GM18498 (cell line): Measurements from ENCODE around the gene CCDC17.
"Not testable (repeated sequence)": the region's sequence is repeated elsewhere in the genome, so short reads cannot be mapped to it uniquely, and the experiment has no call there.

Experiments used
- ATAC-seq: cut with Tn5 transposase; IDR thresholded peaks from one replicate; pipeline ENCODE4 v1.9.1; 2021; ENCODE audit warnings: mild to moderate bottlenecking, moderate library complexity; ENCODE audit not compliant: unreplicated experiment

Gene CCDC17

DNA sequence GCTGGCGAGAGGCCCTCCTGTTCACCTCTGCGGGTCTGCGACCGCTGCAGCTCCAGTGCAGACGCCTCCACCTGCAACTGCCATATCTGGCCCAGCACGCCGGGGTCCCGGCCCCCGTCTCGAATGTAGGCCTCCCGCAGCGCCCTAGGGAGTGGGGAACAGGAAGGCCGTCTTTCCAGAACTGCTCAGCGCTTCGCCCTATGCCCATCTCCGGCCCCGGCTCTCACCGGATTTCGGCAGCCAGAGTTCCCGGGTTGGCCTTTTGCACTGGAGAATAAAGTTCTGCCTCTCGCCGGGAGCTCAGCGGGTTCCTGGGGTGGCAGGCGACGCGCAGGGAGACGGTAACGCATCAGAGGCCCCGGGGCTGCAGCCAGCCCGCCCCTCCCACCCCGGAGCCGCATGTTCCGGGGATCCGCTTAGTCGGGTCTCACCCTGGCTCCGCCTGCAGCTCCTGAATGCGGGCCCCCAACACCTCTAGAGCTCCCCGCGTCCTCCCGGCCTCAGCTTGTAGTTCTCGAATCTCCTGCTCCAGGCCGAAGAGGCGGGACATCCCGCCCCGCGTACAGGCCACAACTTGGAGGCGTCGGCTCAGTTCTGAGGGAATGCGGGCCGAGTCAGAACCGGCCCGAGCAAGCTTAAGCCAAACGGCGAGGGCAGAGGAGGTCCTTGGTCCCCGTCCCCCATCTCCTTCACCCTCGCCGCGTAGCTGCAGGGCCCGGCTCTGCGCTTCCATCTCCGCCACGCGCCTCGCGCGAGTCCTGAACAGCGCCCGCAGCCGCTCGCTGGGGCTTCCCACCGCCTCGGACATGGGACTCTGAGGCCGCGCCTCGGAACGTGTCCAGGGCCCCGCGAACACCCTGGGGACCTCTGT is 1.1 kb downstream of the CCDC17 start:
- ATAC-seq, result no peak

DNA sequence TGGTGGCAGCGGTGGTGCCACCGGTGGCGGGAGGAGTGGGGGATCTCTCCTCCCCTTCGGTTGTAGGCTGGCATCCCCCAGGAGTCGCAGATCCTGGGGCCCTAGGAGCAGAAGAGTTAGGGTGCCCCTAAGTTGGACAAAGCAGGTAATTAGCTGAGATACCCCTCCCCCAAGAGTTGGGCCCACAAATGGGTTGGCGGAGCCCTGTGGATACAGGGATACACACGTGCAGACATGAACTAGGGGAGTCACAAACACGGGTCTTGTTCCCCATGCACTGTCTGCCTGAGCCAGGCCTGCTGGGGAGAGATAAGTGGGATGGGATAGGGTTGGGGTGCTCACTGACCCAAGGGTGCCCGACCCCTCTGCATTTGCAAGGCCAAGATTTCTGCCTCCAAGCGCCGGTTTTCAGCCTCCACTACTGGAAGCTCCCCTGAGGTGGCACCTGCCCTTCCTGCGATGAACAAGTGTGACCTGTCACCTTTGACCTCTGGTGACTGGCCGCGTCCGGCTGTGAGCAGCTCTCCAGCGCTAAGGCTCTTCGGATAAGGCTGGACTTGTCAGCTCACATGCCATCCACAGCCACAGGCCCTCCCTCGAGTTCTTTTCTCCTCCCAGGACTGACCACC is 1.8 kb downstream of the CCDC17 start:
- ATAC-seq, result no peak

DNA sequence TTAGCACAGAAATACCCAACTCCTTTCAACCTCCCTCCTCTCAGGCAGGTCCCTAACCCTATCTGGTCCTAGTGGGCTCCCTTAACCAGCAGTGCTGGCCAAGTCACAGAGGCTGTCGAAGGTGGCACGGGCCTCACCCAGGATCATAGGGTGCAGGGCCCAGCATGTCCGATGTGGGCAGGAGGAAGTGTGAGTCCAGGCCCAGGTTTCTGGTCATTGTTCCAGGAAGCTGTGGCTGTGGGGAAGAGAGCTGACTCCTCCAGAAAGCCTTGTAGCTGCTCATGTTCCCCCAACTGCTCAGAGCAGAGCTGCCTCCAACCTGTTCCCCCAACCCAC is 2.4 kb downstream of the CCDC17 start:
- no peak for ATAC-seq

DNA sequence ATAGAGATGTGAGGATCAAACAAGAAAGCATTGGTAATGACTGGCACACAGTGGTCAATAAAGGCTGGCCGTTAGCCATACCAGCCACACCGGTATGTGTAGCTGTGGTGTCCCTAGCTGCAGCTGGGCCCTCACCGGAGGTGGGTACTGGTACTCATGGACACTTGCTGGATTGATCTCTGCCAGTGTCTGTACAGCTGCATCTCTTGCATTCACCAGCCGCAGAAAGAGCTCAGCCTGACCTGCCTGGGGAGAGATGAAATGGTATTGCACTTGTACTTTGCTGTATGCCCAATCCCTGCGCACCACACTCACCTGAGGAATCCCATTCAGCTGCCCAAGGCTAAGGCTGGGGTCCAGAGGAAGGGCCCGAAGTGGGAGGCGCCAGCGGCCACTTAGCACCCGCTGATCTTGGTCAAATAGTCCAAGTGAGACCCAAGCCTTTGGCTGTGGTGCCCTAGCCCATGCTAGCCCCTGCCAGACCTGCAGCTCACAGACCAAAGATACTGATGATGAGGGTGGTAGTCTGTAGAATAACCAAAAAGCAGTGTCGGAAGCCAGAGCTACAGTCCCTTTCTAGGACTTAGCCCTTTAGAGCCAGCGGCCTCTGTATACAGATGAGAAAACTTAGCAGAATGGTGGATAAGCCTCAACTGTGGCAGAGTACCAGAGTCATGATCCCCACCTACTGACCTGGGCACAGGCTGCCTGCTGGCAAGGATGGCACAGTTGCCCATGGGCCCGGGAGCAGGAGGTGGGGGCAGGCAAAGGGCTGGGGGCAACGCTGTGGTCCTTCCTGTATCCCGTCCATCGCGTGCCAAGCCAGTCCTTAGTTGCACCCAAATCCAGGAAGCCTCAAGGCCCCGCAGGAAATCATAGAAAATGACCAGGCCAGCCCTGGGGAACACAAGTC is 3.0 kb downstream of the CCDC17 start:
- ATAC-seq, result no peak

DNA sequence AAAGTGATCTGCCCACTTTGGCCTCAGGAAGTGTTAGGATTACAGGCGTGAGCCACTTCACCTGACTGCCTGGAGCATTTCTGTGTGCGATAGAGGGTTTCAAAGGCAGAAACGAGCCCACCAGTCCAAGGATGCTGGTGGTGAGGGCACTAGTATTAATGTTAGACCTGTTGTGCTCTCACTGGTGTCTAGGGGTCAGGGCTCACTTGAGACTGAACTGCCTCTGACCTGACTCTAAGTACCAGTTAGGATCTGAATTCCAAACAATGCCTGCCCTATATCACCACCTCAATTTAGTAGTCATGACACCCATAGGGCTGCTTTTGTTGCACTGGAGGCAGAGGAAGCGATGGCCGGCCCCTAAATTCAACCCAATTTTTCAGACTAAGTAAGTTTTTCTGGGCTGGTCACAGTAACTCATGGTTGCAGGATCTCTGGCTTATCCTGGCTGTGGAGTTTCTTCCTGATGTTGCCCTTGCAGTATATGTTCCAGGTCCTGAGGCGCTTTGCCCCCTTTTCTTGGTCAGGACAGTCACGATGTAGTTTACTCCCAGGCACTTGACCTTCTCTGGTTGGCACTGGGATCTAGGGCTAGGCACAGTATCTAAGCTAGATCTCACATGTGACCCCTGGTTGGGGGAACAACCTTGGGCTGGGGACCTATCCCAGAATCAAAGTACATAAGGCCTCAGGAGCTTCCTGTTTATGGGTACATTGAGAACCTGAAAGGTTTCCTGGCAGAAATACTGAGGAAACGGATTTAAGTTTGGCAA is 4.5 kb downstream of the CCDC17 start:
- no peak for ATAC-seq

DNA sequence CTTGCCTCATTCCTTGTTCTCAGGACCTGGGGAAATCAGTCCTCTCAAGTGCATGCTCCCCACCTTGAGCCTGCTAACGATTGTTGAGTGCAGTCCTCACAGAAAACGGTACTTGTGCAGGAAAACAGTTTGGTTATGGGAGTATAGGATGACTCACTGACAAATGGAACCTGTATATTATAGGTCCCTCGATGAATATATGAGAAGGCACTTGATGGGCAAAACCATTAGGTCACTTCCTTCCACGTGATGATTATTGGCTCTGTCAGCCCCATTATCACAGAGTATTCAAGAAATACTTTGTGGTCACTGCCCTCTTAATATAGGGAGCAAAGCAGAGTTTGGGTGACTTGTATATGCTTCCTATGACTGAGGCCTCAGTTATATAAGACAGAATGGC is 6.2 kb downstream of the CCDC17 start:
- no peak for ATAC-seq

DNA sequence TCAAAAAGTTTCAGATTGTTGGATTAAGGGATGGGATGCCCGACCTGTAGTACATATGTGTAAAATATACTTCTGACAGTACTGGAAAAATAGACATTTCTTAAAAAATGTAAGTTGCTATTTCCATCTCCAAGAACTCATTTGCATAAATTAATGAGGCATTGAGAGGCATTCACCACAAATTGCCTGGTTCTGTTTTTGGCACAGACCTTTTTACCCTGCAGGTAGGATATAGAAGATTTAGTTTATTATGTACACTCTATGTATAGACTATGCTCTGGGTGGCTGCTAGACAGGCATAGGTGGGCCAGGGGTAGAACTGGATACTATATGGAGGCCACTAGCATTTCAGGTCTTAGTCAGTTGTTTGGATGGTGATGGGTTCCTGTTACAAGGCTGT is 8.0 kb downstream of the CCDC17 start:
- ATAC-seq, result no peak

DNA sequence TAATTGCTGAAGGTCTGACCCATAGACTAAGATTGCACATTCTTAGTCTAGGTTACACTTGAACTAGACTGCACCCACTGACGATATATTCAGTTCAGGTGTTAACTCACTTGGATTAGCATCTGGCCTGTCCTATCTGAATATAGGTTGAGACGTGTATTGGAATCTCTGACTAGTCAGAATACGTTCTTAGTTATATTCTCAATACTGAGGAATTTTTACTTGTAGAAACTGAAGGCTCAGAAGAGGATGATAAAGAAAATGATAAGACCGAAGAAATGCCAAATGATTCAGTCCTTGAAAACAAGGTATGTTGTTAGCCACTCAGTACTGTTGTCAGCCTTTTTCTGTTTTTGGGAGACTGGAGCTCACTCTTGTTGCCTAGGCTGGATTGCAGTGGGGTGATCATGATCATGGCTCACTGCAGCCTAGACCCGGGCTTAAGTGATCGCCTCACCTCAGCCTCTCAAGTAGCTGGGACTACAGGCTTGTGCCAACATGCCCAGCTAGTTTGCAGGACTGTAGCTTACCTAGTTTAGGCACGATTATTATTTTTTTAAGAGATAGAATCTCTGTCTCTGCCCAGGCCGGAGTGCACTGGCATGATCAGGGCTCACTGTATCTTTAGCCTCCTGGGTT is 10.8 kb downstream of the CCDC17 start:
- no peak for ATAC-seq

DNA sequence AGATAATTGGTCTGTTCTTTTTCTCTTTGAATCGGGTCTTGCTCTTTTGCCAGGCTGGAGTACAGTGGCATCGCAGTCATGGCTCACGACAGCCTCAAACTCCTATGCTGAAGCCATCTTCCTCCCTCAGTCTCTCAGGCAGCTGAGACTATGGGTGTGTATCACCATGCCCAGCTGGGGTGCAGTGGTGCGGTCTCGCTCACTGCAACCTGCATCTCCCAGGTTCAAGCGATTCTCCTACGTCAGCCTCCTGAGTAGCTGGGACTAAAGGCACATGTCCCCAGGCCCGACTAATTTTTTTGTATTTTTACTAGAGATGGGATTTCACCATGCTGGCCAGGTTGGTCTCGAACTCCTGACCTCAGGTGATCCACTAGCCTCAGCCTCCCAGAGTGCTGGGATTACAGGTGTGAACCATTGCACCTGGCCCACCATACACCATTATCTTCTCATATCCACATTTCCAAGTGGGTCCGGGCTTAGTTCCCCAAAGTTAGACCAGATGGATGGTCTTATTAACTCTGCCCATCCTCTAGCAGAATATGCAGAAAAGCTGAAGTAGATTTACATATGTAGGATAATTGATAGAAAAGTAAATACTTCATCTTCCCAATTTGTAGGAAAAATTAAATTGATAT is 13.1 kb downstream of the CCDC17 start:
- no peak for ATAC-seq

DNA sequence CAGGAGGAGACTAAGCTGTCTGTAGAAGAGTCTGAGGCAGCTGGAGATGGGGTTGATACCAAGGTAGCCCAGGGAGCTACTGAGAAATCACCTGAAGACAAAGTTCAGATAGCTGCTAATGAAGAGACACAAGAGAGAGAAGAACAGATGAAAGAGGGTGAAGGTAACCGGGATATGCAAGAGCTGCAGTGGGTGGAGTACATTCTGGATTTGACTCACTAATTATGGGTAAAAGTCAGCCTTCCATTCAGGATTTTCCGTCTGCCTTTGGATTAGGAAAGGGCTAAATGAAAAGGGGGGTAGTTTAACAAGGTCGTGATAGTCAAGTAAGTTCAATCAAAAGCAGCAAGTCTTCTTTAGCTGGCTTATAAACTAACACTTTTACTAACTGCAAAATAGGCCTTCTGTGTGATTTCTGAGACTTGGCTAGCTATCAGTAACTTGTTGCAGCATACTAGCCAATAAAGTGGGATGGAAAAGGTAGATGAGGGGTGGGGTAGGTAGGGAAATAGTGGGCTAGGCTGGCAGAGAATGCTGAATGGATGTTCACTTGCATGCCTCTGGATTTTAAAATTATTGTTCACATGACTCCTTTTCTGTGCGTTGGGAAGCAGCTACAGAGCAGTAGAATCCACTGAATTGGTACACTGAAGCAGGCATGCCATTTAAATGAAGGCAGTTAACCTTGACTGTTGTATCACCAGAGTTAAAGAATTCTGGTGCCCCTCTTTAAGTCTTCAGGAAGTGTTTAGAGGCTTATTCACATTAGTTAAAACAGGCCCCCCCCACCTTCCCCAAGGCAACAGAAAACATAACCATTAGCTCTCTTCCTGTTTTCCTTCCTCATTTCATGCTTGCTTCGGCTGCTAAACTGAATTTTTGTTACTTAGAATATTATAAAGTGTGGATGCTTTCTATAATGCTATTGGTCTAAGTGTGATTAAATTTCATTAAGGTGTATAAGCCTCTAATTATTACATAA is 15.4 kb downstream of the CCDC17 start:
- ATAC-seq, result no peak

DNA sequence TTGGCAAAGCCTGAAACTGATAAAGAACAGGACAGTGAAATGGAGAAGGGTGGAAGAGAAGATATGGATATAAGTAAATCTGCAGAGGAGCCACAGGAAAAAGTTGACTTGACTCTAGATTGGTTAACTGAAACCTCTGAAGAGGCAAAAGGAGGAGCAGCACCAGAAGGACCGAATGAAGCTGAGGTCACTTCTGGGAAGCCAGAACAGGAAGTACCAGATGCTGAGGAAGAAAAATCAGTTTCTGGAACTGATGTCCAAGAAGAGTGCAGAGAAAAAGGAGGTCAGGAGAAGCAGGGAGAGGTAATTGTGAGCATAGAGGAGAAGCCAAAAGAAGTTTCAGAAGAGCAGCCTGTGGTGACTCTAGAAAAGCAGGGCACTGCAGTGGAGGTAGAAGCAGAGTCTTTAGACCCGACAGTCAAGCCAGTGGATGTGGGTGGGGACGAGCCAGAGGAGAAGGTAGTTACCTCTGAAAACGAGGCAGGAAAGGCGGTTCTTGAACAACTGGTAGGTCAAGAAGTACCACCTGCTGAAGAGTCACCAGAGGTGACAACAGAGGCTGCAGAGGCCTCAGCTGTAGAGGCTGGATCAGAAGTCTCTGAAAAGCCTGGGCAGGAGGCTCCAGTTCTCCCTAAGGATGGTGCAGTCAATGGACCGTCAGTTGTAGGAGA is 16.3 kb downstream of the CCDC17 start:
- no peak for ATAC-seq

DNA sequence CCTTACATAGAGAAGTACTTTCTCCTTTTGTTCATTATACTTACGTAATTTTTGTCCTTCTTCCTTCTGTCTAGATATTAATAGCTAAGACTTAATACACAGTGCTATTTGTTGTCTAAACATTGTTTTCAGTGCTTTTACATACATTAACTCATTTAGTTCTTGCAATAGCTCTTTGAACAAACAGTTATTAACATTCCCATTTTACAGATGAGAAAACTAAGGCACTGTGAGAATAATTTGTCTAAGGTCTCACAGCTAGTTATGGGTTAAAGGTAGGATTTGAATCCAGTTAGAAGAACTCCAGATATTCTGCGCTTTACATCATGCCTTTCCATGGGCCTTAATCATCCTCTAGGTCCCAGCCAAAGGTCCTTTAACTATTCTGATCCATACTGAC is 19.6 kb downstream of the CCDC17 start:
- ATAC-seq, result no peak

DNA sequence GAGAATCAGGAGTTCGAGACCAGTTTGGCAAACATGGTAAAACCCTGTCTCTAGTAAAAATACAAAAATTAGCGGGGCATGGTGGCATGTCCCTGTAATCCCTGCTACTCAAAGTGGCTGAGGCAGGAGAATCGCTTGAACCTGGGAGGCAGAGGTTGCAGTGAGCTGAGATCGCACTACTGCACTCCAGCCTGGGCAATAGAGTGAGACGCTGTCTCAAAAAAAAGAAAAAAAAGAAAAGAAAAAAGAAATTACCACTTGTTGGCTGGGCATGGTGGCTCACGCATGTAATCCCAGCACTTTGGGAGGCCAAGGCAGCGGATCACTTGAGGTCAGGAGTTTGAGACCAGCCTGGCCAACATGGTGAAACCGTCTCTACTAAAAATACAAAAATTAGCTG is 27.1 kb downstream of the CCDC17 start:
- not testable (repeated sequence) for ATAC-seq

DNA sequence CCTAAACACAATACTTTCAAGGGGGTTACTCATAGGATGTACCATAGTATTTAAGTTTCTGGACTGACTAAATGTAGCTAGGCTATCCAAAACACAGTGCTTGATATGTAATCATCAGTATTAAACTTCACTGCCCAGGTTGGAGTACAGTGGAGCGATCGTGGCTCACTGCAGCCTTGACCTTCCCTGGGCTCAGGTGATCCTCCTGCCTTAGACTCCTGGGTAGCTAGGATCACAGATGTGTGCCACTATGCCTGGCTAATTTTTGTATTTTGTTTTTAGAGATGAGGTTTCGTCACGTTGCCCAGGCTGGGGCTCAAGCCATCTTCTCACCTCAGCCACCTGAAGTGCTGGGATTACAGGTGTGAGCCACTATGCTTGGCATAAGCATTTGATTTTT is 29.4 kb downstream of the CCDC17 start:
- ATAC-seq, result no peak

DNA sequence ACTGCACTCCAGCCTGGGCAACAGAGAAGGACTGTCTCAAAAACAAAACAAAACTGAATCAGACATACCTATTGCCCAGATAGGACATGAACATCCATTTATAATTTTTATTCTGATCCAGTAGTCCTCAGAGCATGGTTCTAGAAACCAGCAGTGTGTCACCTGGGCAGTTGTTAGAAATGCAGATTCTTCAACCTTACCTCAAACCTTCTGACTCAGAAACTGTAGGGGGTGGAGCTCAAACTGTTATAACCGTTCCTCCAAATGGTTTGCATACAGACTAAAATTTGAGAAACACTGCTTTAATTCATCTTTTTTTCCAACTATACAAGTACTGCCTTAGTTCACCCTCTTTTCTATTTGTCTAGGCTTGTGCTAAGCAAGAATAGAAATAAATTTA is 34.0 kb downstream of the CCDC17 start:
- no peak for ATAC-seq

DNA sequence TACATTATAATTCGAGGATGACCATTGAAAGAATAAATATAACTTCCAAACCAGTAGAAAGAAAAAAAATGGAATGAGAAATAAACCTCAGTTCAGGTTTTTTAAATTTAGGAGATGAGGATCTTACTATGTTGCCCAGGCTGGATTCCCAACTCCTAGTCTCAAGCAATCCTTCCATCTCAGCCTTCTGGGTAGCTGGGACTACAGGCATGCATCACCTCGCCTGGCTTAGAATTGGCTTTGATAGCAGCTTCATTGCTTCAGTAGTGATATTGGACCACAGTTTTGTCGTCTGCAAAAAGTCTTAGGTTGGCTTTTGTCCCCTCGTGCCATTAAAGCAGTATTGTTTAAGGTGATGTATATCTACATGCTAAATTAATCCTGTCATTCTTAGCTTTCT is 37.1 kb downstream of the CCDC17 start:
- no peak for ATAC-seq

DNA sequence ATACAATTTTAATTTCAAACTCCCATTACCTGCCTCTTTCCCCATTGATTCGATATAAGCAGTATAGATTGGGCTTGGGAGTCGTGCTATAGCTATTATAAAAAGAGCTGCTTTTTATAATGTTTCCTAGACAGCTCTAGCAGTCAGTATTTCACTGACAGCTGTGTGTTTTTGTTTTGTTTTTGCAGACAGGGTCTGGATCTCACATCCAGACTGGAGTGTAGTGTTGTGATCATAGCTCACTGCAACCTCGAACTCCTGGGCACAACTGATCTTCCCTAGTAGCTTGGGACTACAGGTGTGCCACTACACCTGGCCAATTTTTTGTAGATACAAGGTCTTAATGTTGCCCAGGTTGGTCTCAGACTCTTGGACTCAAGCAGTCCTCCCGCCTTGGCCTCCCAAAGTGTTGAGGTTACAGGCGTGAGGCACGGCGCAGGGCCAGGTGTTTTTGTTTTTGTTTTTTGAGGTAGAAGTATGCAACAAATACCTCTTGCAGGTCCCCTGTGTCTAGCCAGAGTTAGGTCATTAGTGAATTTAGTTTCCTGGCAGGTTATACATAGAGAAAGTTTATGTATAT is 38.3 kb downstream of the CCDC17 start:
- ATAC-seq, result no peak

DNA sequence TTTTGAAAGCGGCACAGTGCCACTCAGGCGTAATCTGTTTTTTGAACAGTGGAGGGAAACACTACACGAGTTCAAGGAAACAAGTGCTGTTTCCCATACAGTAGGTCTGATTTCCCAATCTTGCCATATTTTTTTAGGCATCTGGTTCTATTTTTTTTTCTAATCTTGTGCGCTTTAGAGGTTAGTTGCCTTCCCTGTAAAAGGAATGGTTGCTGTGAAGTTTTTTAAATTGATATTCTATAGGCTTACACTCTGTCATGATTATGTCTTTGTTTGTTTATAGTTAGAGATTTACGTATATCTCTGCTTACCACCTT is 38.8 kb downstream of the CCDC17 start:
- no peak for ATAC-seq
